Thyroid gland (tissue), 4 donors: Measurements from ENCODE around the gene HOXC9. TPM values are rescaled to one million over a fixed set of nuclear protein-coding genes. Genes with fewer than 3 reads are reported as not detected.
A peak's percentile ranks its signal among the peaks of the same experiment; 100 is the strongest.

ENCODE experiments used
- DNase-seq, 2 donors: peaks; one replicate each; pipeline ENCODE4 v3.0.0-alpha.2; 2019
- H3K27ac ChIP-seq, 3 donors: fragments of 200-600 bp; sonication (generic); 1 replicate in 2 of 3; 2 replicates in 1 of 3; pipeline ENCODE4 v1.5.1; 2016 to 2019; ENCODE audit warnings: mild to moderate bottlenecking in 1 of 3, moderate library complexity in 1 of 3
- H3K27me3 ChIP-seq: fragments of 200-600 bp; sonication (generic); one replicate; pipeline ENCODE4 v1.5.1; 2019
- H3K36me3 ChIP-seq, 2 donors: fragments of 200-600 bp; sonication (generic); one replicate each; pipeline ENCODE4 v1.5.1; 2016 to 2019
- H3K4me1 ChIP-seq, 2 donors: fragments of 200-600 bp; sonication (generic); one replicate each; pipeline ENCODE4 v1.5.1; 2017 to 2019
- H3K4me3 ChIP-seq, 3 donors: fragments of 200-600 bp; sonication (generic); replicated peaks in 1 of 3; 1 replicate in 2 of 3; 2 replicates in 1 of 3; pipeline ENCODE4 v1.5.1; 2016; ENCODE audit warnings: mild to moderate bottlenecking in 1 of 3
- H3K9me3 ChIP-seq: fragments of 200-600 bp; sonication (generic); one replicate; pipeline ENCODE4 v1.5.1; 2017
- CTCF ChIP-seq, 6 experiments: fragments of 200-600 bp in 3 of 6; fragments of 450-650 bp in 3 of 6; sonication (generic) in 3 of 6; IDR thresholded peaks; one replicate each; pipeline ENCODE4 v1.5.1; 2016 to 2019; ENCODE audit warnings: antibody characterized with exemption in 6 of 6, mild to moderate bottlenecking in 2 of 6, inconsistent platforms in 1 of 6, moderate library complexity in 1 of 6
- POLR2A ChIP-seq, 2 donors: fragments of 450-650 bp; IDR thresholded peaks; one replicate each; pipeline ENCODE4 v1.6.1; 2017; ENCODE audit warnings: antibody characterized with exemption in 2 of 2, mild to moderate bottlenecking in 2 of 2, moderate library complexity in 1 of 2
- WGBS, 2 donors: methylation state at CpG; one replicate each; pipeline ENCODE4 v1.1.5; 2017; 5-methylcytosine and 5-hydroxymethylcytosine counted together
- intact Hi-C: fragments of 100-400 bp; cut with DNase I; formaldehyde crosslinking; loops from one replicate; pipeline ENCODE4 v1.15.1; 2023
- total RNA-seq, 4 donors: library from RNA; depleted of rRNA; stranded (reverse); fragments of >200 nt; gene quantifications; one replicate each; pipeline ENCODE4 v1.2.3, GENCODE V29; 2016

HOXC9 gene
- total RNA-seq, 4 donors from 2014 or later = 0.22 to 0.27 TPM; not detected in 2

GRCh38 chr12:54005853-54006558 lies 6.0 kb downstream of the HOXC9 start:
- 8% methylated on average over 33 to 39 of the region's 39 CpGs for whole genome bisulfite sequencing, 2 donors
- Histone ChIP-seq H3K4me1 (peaks cover 0 to 19% of the 10 kb centered on the region in 2 donors), H3K36me3 (no peaks in the 10 kb centered on the region), H3K9me3 (no peaks in the 10 kb centered on the region), H3K27ac (no peak overlapping the region), H3K4me3 (peak overlapping the region in 1 of 3 donors; percentile 10), H3K27me3 (peaks cover 69% of the 10 kb centered on the region)
- intact Hi-C loops = loop anchor here (5.0 kb wide), 1 partner anchor 196 kb away; no protein-coding TSS in a partner anchor
- no peak for TF ChIP-seq POLR2A (IDR thresholded peaks at IDR 0.05)
- peak; percentile 71 to 95 (median 90) for TF ChIP-seq CTCF (IDR thresholded peaks at IDR 0.05)
- peak; percentile 86 to 90 for DNase-seq

GRCh38 chr12:54006559-54007220 lies 6.7 kb downstream of the HOXC9 start:
- no peak overlapping the region for H3K27ac ChIP-seq
- H3K9me3 ChIP-seq = no peaks in the 10 kb centered on the region
- DNase-seq = no peak
- TF ChIP-seq POLR2A (IDR thresholded peaks at IDR 0.05) (no peak), CTCF (IDR thresholded peaks at IDR 0.05) (no peak)
- WGBS, 2 donors = 25 to 32% methylated on average over 21 to 22 of the region's 22 CpGs
- H3K36me3 ChIP-seq = no peaks in the 10 kb centered on the region
- peaks cover 66% of the 10 kb centered on the region for H3K27me3 ChIP-seq
- H3K4me3 ChIP-seq = peak overlapping the region in 1 of 3 donors; percentile 10
- peaks cover 0 to 19% of the 10 kb centered on the region in 2 donors for H3K4me1 ChIP-seq
- intact Hi-C loops = loop anchor here (5.0 kb wide), 1 partner anchor 196 kb away; no protein-coding TSS in a partner anchor

GRCh38 chr12:54007538-54008259 lies 7.7 kb downstream of the HOXC9 start:
- DNase-seq = no peak
- intact Hi-C loops = loop anchor here (5.0 kb wide), 1 partner anchor 195 kb away; no protein-coding TSS in a partner anchor
- peaks cover 66% of the 10 kb centered on the region for H3K27me3 ChIP-seq
- no peak for TF ChIP-seq CTCF (IDR thresholded peaks at IDR 0.05)
- no peak for TF ChIP-seq POLR2A (IDR thresholded peaks at IDR 0.05)
- WGBS, 2 donors = 45 to 47% methylated on average over 2 of the region's 2 CpGs
- H3K4me1 ChIP-seq = peaks cover 0 to 19% of the 10 kb centered on the region in 2 donors
- H3K9me3 ChIP-seq = no peaks in the 10 kb centered on the region
- H3K27ac ChIP-seq = no peak overlapping the region
- no peak overlapping the region for H3K4me3 ChIP-seq
- H3K36me3 ChIP-seq = no peaks in the 10 kb centered on the region

GRCh38 chr12:54008260-54008552 lies 8.2 kb downstream of the HOXC9 start:
- H3K36me3 ChIP-seq = no peaks in the 10 kb centered on the region
- no peak for DNase-seq
- no peak overlapping the region for H3K4me3 ChIP-seq
- H3K9me3 ChIP-seq = no peaks in the 10 kb centered on the region
- no peak overlapping the region for H3K27ac ChIP-seq
- peaks cover 66% of the 10 kb centered on the region for H3K27me3 ChIP-seq
- intact Hi-C loops = loop anchor here (5.0 kb wide), 1 partner anchor 194 kb away; no protein-coding TSS in a partner anchor
- H3K4me1 ChIP-seq = peaks cover 0 to 19% of the 10 kb centered on the region in 2 donors
- TF ChIP-seq POLR2A (IDR thresholded peaks at IDR 0.05) (no peak), CTCF (IDR thresholded peaks at IDR 0.05) (no peak)
- whole genome bisulfite sequencing, 2 donors = 14 to 25% methylated on average over 2 of the region's 2 CpGs
